ENCODE results near the gene PHLPP2. TPM values are rescaled to one million over a fixed set of nuclear protein-coding genes. Genes with fewer than 3 reads are reported as not detected.

The PHLPP2 gene
- total RNA-seq, 3 donors from 2014 or later (not counting 1 experiment from before 2014, with no cell fraction given), result 6.4 to 9.8 (median 9.2) TPM

DNA sequence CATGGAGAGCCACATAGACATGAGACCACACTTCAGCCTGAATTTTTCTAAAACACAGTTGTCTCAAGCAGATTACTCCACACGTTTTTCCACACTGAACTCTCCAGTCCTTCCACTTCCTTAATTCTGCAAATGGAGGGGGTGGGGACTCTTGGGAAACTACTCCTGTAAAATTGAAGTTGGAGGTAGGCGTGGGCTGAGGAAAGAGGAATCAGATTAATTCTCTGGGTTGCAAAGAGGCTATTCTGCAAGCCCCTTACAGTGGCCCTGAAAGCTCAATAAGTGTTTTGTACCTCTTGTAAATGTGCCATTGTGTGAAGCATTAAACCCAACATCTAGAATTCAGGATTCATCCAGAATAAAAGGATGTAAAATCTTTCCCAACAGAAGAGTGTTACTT, 88.9 kb downstream of the PHLPP2 start:
- Mint-ChIP-seq H3K27ac (no peak overlapping the region), H3K4me1 (no peaks in the 10 kb centered on the region), H3K36me3 (no peaks in the 10 kb centered on the region), H3K4me3 (no peak overlapping the region), H3K27me3 (ENCODE audit: low read depth in 2 of 2) (no peaks in the 10 kb centered on the region), H3K9me3 (no peaks in the 10 kb centered on the region)
- intact Hi-C loops (cut with micrococcal nuclease), result no loop called here
- no peak for TF ChIP-seq CTCF (IDR thresholded peaks at IDR 0.05)
- Histone ChIP-seq H3K27ac (ENCODE audit: low read length) (no peak overlapping the region), H3K4me1 (ENCODE audit: control insufficient read depth, insufficient read depth, low read length) (no peaks in the 10 kb centered on the region), H3K27me3 (ENCODE audit: control insufficient read depth, insufficient read depth, low read length) (no peaks in the 10 kb centered on the region), H3K4me3 (ENCODE audit: low read length) (no peak overlapping the region), H3K9me3 (ENCODE audit: control insufficient read depth, insufficient read depth, low read length) (no peaks in the 10 kb centered on the region), H3K36me3 (ENCODE audit: control insufficient read depth, insufficient read depth, low read length) (no peaks in the 10 kb centered on the region)
- ATAC-seq, result no peak
- WGBS (ENCODE audit: insufficient coverage), result 89% methylated on average over 1 of the region's 2 CpGs
- DNase-seq, result no peak

DNA sequence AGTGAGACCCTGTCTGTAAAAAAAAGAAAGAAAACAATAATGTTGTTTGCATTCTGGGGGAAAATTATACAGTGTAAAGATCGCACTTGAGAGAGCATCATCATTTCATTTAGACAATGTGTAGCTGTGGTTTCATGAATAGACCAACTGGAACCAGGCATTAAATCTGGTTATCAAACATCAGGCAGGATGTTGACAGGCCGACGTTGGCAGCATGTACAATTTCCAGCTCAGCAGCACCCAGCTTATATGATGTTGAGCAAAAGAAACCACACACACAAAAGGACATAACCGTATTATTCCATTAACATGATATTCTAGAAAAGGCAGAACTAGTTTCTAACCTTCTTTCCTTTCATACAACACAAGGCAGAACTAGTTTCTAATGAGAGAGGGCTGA, 92.7 kb downstream of the PHLPP2 start:
- peaks cover 7 to 18% of the 10 kb centered on the region in 2 donors for H3K27me3 Mint-ChIP-seq (ENCODE audit: low read depth in 2 of 2)
- Histone ChIP-seq H3K4me1 (ENCODE audit: control insufficient read depth, insufficient read depth, low read length) (peaks cover 3% of the 10 kb centered on the region), H3K36me3 (ENCODE audit: control insufficient read depth, insufficient read depth, low read length) (no peaks in the 10 kb centered on the region), H3K4me3 (ENCODE audit: low read length) (no peak overlapping the region), H3K27me3 (ENCODE audit: control insufficient read depth, insufficient read depth, low read length) (peaks cover 3% of the 10 kb centered on the region), H3K27ac (ENCODE audit: low read length) (no peak overlapping the region), H3K9me3 (ENCODE audit: control insufficient read depth, insufficient read depth, low read length) (no peaks in the 10 kb centered on the region)
- H3K9me3 Mint-ChIP-seq, result no peaks in the 10 kb centered on the region
- no peak for TF ChIP-seq CTCF (IDR thresholded peaks at IDR 0.05)
- H3K27ac Mint-ChIP-seq, result no peak overlapping the region
- no peak overlapping the region for H3K4me3 Mint-ChIP-seq
- ATAC-seq (no peak), DNase-seq (no peak)
- no peaks in the 10 kb centered on the region for H3K4me1 Mint-ChIP-seq
- WGBS (ENCODE audit: insufficient coverage), result 70% methylated on average over 4 of the region's 4 CpGs
- intact Hi-C loops (cut with micrococcal nuclease), result no loop called here
- no peaks in the 10 kb centered on the region for H3K36me3 Mint-ChIP-seq

- no peaks in the 10 kb centered on the region for H3K36me3 Mint-ChIP-seq
- Histone ChIP-seq H3K27me3 (ENCODE audit: control insufficient read depth, insufficient read depth, low read length) (peaks cover 10% of the 10 kb centered on the region), H3K36me3 (ENCODE audit: control insufficient read depth, insufficient read depth, low read length) (no peaks in the 10 kb centered on the region), H3K9me3 (ENCODE audit: control insufficient read depth, insufficient read depth, low read length) (no peaks in the 10 kb centered on the region), H3K4me1 (ENCODE audit: control insufficient read depth, insufficient read depth, low read length) (peaks cover 11% of the 10 kb centered on the region), H3K27ac (ENCODE audit: low read length) (no peak overlapping the region), H3K4me3 (ENCODE audit: low read length) (no peak overlapping the region)
- no peaks in the 10 kb centered on the region for H3K9me3 Mint-ChIP-seq
- WGBS (ENCODE audit: insufficient coverage), result 87% methylated on average over 4 of the region's 4 CpGs
- DNase-seq (no peak), ATAC-seq (no peak)
- H3K27me3 Mint-ChIP-seq (ENCODE audit: low read depth in 2 of 2), result peaks cover 9 to 18% of the 10 kb centered on the region in 2 donors
- intact Hi-C loops (cut with micrococcal nuclease), result no loop called here
- TF ChIP-seq CTCF (IDR thresholded peaks at IDR 0.05), result no peak
- no peak overlapping the region for H3K27ac Mint-ChIP-seq
- no peaks in the 10 kb centered on the region for H3K4me1 Mint-ChIP-seq
- H3K4me3 Mint-ChIP-seq, result no peak overlapping the region
Observed at GRCh38 chr16:71630808-71631207, 93.7 kb downstream of the PHLPP2 start.

DNA sequence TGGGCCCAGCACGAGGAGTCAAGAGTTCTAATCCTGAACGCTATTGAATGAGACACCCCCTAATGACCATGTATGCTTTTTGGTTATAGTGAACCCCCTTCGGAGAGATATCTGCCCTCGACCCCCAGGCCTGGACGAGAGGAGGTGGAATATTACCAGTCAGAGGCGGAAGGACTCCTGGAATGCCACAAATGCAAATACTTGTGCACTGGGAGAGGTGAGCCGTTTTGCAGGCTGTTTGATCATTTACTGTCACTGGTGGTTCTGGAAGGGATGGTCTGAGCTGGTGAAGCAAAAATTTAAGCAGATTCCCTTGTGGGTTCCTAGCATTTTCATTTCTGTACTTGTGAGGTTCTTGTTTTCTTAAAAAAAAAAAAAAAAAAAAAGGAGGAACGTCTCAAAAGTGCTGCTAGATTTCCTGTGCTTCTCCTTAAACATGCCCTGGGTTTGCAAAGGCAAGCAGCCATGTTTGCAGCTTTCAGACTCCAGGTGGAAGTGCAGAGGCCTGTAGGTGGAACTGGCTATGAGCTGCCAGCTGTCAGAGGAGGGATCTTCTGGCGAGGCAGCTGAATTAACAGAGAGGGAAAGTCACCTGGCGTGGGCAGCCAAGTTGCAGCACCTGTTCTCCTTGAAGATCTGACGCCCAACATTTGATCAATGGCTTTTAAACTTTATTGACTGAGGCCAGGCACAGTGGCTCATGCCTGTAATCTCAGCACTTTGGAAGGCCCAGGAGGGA, 95.1 kb downstream of the PHLPP2 start:
- no peak overlapping the region for H3K27ac ChIP-seq (ENCODE audit: low read length)
- intact Hi-C loops (cut with micrococcal nuclease), result no loop called here
- H3K27me3 ChIP-seq (ENCODE audit: control insufficient read depth, insufficient read depth, low read length), result peaks cover 17% of the 10 kb centered on the region
- Mint-ChIP-seq H3K4me1 (no peaks in the 10 kb centered on the region), H3K27ac (no peak overlapping the region), H3K4me3 (no peak overlapping the region), H3K27me3 (ENCODE audit: low read depth in 2 of 2) (peaks cover 14 to 18% of the 10 kb centered on the region in 2 donors), H3K9me3 (no peaks in the 10 kb centered on the region), H3K36me3 (no peaks in the 10 kb centered on the region)
- DNase-seq (no peak), ATAC-seq (no peak)
- WGBS (ENCODE audit: insufficient coverage), result 82% methylated on average over 11 of the region's 11 CpGs
- H3K4me3 ChIP-seq (ENCODE audit: low read length), result no peak overlapping the region
- peaks cover 11% of the 10 kb centered on the region for H3K4me1 ChIP-seq (ENCODE audit: control insufficient read depth, insufficient read depth, low read length)
- H3K9me3 ChIP-seq (ENCODE audit: control insufficient read depth, insufficient read depth, low read length), result no peaks in the 10 kb centered on the region
- no peaks in the 10 kb centered on the region for H3K36me3 ChIP-seq (ENCODE audit: control insufficient read depth, insufficient read depth, low read length)
- no peak for TF ChIP-seq CTCF (IDR thresholded peaks at IDR 0.05)

All from natural killer cell (primary cell).